KOPT-K1 (cell line): ENCODE results near the gene TFRC.
"Not testable (repeated sequence)": the region's sequence is repeated elsewhere in the genome, so short reads cannot be mapped to it uniquely, and the experiment has no call there.

Experiments
- H3K27ac ChIP-seq: fragments of 200-600 bp; sonication (generic); 2 replicates; pipeline ENCODE4 v1.5.1; 2016; ENCODE audit warnings: antibody characterized with exemption, mild to moderate bottlenecking, low read depth, low read length; ENCODE audit not compliant: poor library complexity, severe bottlenecking
- H3K36me3 ChIP-seq: fragments of 200-600 bp; sonication (generic); 2 replicates; pipeline ENCODE4 v1.5.1; 2017; ENCODE audit warnings: antibody characterized with exemption, mild to moderate bottlenecking, low read length, moderate library complexity; ENCODE audit not compliant: insufficient read depth
- H3K9me3 ChIP-seq: fragments of 200-600 bp; sonication (generic); 2 replicates; pipeline ENCODE4 v1.5.1; 2017; ENCODE audit warnings: antibody characterized with exemption, low read length, mild to moderate bottlenecking; ENCODE audit not compliant: insufficient read depth, poor library complexity, severe bottlenecking

The TFRC gene

DNA sequence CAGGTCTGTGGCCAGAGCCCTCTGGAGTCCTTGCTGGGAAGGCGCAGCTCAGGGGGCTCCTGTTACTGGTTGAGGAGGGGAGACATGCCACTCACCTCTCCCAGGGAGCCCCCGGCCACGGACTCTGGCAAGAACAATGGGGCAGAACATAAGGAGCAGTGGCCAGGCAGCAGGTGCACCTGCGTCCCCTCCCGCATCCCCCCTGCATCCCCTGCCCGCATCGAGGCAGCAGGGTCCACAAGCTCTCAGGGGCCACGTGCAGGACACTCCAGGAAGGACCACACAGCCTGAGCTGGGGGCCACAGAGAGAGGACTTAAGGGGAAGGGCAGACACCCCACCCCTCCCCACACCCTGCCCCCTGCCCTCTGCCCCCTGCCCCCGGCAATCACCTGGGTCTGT lies 73.0 kb downstream of the TFRC start:
- Histone ChIP-seq H3K9me3 (peaks cover 4% of the 10 kb centered on the region), H3K27ac (no peak overlapping the region), H3K36me3 (no peaks in the 10 kb centered on the region)

- H3K27ac ChIP-seq = no peak overlapping the region
- H3K36me3 ChIP-seq = no peaks in the 10 kb centered on the region
- H3K9me3 ChIP-seq = peaks cover 4% of the 10 kb centered on the region
Measured at GRCh38 chr3:196008387-196008786, 73.5 kb downstream of the TFRC start.

GRCh38 chr3:196007744-196008335 lies 74.0 kb downstream of the TFRC start:
- H3K9me3 ChIP-seq = peaks cover 4% of the 10 kb centered on the region
- no peak overlapping the region for H3K27ac ChIP-seq
- H3K36me3 ChIP-seq = no peaks in the 10 kb centered on the region

- not testable (repeated sequence) for H3K9me3 ChIP-seq, H3K36me3 ChIP-seq, H3K27ac ChIP-seq
Measured at GRCh38 chr3:196005338-196005737, 76.6 kb downstream of the TFRC start.

DNA sequence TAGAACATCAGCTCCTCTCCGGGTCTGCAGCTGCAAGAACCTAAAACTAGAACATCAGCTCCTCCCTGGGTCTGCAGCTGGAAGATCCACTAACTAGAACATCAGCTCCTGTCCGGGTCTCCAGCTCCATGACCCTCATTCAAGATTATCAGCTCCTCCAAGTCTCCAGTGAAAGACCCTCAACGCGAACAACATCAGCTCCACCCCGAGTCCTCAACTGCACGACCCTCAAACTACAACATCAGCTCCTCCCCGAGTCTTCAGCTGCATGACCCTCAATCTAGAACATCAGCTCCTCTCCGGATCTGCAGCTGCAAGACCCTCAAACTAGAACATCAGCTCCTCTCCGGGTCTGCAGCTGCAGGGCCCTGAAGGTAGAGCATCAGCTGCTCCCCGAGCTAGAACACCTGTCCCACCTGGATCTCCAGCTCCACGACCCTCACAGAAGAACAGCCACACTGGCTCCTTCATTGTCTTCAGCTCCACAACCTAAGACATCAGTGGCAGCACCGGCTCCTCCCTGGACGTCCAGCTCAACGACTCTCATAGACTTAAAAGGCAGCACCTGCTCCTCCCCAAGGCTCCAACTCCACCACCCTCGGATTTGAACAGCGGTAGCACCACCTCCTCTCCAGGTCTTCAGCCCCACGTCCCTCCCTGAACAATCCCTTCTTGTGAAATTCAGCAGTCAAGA lies 77.4 kb downstream of the TFRC start:
- H3K36me3 ChIP-seq, H3K27ac ChIP-seq, H3K9me3 ChIP-seq: not testable (repeated sequence)

DNA sequence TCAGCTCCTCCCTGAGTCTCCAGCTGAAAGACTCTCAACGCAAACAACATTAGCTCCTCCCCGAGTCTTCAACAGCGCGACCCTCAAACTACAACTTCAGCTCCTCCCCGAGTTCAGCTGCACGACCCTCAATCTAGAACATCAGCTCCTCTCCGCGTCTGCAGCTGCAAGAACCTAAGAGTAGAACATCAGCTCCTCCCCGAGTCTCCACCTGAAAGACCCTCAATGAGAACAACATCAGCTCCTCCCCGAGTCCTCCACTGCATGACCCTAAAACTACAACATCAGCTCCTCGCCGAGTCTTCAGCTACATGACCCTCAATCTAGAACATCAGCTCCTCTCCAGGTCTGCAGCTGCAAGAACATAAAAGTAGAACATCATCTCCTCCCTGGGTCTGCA lies 78.3 kb downstream of the TFRC start:
- no peak overlapping the region for H3K27ac ChIP-seq
- H3K9me3 ChIP-seq = no peaks in the 10 kb centered on the region
- no peaks in the 10 kb centered on the region for H3K36me3 ChIP-seq

- not testable (repeated sequence) for H3K36me3 ChIP-seq, H3K9me3 ChIP-seq, H3K27ac ChIP-seq
Measured at GRCh38 chr3:196002721-196003120, 79.2 kb downstream of the TFRC start.

- H3K27ac ChIP-seq, H3K9me3 ChIP-seq, H3K36me3 ChIP-seq: not testable (repeated sequence)
Measured at GRCh38 chr3:196001240-196001639, 80.7 kb downstream of the TFRC start.

DNA sequence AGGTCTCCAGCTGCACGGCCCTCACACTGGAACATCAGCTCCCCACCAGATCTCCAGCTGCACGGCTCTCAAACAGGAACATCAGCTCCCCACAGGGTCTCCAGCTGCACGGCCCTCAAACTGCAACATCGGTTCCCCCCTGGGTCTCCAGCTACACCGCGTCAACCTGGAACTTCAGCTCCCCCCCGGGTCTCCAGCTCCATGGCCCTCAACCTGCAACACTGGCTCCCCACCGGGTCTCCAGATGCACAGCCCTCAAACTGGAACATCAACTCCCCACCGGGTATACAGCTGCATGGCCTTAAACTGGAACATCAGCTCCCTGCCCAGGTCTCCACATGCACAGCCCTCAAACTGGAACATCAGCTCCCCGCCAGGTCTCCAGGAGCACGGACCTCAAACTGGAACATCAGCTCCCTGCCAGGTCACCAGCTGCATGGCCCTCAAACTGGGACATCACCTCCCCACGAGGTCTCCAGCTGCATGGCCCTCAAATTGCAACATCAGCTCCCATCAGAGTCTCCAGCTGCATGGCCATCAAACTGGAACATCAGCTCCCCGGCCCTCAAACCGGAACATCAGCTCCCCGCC lies 81.4 kb downstream of the TFRC start:
- H3K27ac ChIP-seq, H3K36me3 ChIP-seq, H3K9me3 ChIP-seq: not testable (repeated sequence)

DNA sequence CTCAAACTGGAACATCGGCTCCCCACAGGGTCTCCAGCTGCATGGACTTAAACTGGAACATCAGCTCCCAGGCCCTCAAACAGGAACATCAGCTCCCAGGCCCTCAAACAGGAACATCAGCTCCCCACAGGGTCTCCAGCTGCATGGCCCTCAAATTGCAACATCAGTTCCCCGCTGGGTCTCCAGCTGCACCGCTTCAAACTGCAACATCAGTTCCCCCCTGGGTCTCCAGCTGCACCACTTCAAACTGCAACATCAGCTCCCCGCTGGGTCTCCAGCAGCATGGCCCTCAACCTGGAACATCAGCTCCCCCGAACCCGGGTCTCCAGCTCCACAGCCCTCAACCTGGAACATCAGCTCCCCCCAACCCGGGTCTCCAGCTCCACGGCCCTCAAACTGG lies 82.0 kb downstream of the TFRC start:
- Histone ChIP-seq H3K9me3 (no peaks in the 10 kb centered on the region), H3K36me3 (no peaks in the 10 kb centered on the region), H3K27ac (no peak overlapping the region)
